K562 (cell line): ENCODE results near the gene NPAS3. TPM values are rescaled to one million over a fixed set of nuclear protein-coding genes. Genes with fewer than 3 reads are reported as not detected.

Experiments used
- ATAC-seq: fragments of 200-7000 bp; cut with Tn5 transposase; 3 replicates; pipeline ENCODE4 v1.9.1; 2020; ENCODE audit warnings: moderate library complexity
- BruUV-seq: library from RNA; stranded (reverse); fragments of 400-500 nt; replicated peaks from 2 replicates; lab custom pipeline; 2021; lab: Mats Ljungman, UMichigan
- CTCF ChIA-PET: fragments of 300-600 bp; formaldehyde crosslinking; extraction: SDS; loops from one replicate; lab custom pipeline; 2021; ENCODE audit warnings: low intra/inter-chr PET ratio; lab: Yijun Ruan, JAX
- POLR2A ChIA-PET: fragments of 300-600, 350-650 bp; sonication (Branson Sonifier 250); formaldehyde crosslinking; extraction: SDS; loops from one replicate; lab custom pipeline; 2021; ENCODE audit warnings: antibody characterized with exemption, inconsistent platforms; lab: Yijun Ruan, JAX
- DNase-seq, 4 experiments: peaks; one replicate each; pipeline versions ENCODE4 v3.0.0 to v3.0.0-alpha.2; 2011 to 2018; ENCODE audit warnings: low spot score in 3 of 4, mixed read lengths in 3 of 4; ENCODE audit errors: extremely low read depth in 1 of 4
- FAIRE-seq: peaks from 2 replicates; lab custom pipeline; 2011; peaks lifted over from hg19 to GRCh38; lab: Jason Lieb, UNC
- H2AFZ ChIP-seq: 2 replicates; pipeline ENCODE4 v1.6.0; 2011; ENCODE audit warnings: low read depth, low read length, control low read depth, inconsistent platforms
- H3K27ac ChIP-seq: fragments of 200-600 bp; 3 replicates; pipeline ENCODE4 v1.8.0; 2011; ENCODE audit warnings: low read depth, mild to moderate bottlenecking, control low read depth, inconsistent platforms, low read length, moderate library complexity, mixed read lengths; ENCODE audit errors: extremely low read depth
- H3K27me3 ChIP-seq, 2 experiments: fragments of 300-600 bp in 1 of 2; 2 replicates in 1 of 2; 3 replicates in 1 of 2; pipeline versions ENCODE4 v1.6.0 to v1.8.0; 2011; ENCODE audit warnings: inconsistent platforms in 2 of 2, low read length in 2 of 2, mild to moderate bottlenecking in 1 of 2, mixed read lengths in 1 of 2, moderate library complexity in 1 of 2; ENCODE audit not compliant: control insufficient read depth in 2 of 2, insufficient read depth in 2 of 2
- H3K36me3 ChIP-seq: fragments of 300-600 bp; 3 replicates; pipeline ENCODE4 v1.8.0; 2011; ENCODE audit warnings: mild to moderate bottlenecking, low read length, inconsistent platforms; ENCODE audit not compliant: control insufficient read depth, insufficient read depth
- H3K4me1 ChIP-seq, 2 experiments: fragments of 200-600 bp in 1 of 2; replicated peaks in 1 of 2; 2 replicates in 1 of 2; 3 replicates in 1 of 2; pipeline versions ENCODE4 v1.5.1 to v1.8.0; 2011; ENCODE audit warnings: inconsistent platforms in 2 of 2, low read length in 2 of 2, mild to moderate bottlenecking in 1 of 2, mixed read lengths in 1 of 2, moderate library complexity in 1 of 2; ENCODE audit not compliant: control insufficient read depth in 2 of 2, insufficient read depth in 2 of 2
- H3K4me2 ChIP-seq: 2 replicates; pipeline ENCODE4 v1.6.1; 2011; ENCODE audit warnings: low read length, control low read depth, inconsistent platforms, mixed read lengths; ENCODE audit not compliant: insufficient read depth
- H3K4me3 ChIP-seq: fragments of 200-600 bp; sonication (generic), shearing (Covaris generic); 2 replicates; pipeline ENCODE4 v1.5.1; 2016; ENCODE audit warnings: control low read depth, inconsistent platforms
- H3K79me2 ChIP-seq: fragments of 200-600 bp; 3 replicates; pipeline ENCODE4 v1.8.0; 2011; ENCODE audit warnings: low read length, inconsistent platforms; ENCODE audit not compliant: control insufficient read depth, insufficient read depth
- H3K9ac ChIP-seq, 2 experiments: 2 replicates each; pipeline versions ENCODE4 v1.6.0 to v1.6.1; 2011; ENCODE audit warnings: low read depth in 2 of 2, low read length in 2 of 2, control low read depth in 1 of 2, inconsistent platforms in 1 of 2, mild to moderate bottlenecking in 1 of 2, mixed read lengths in 1 of 2; ENCODE audit not compliant: insufficient read depth in 1 of 2
- H3K9me1 ChIP-seq: one replicate; pipeline ENCODE4 v1.6.0; 2011; ENCODE audit warnings: inconsistent platforms, mild to moderate bottlenecking, low read length, moderate library complexity; ENCODE audit not compliant: control insufficient read depth, insufficient read depth
- H3K9me3 ChIP-seq: replicated peaks from 2 replicates; pipeline ENCODE4 v1.5.1; 2011; ENCODE audit warnings: low read depth, low read length, inconsistent platforms; ENCODE audit not compliant: control insufficient read depth, insufficient read depth
- H4K20me1 ChIP-seq: replicated peaks from 2 replicates; pipeline ENCODE4 v1.6.1; 2011; ENCODE audit warnings: low read length, inconsistent platforms, mixed read lengths; ENCODE audit not compliant: control insufficient read depth, insufficient read depth
- ELF1 ChIP-seq: fragments of 200-800 bp; sonication (Bioruptor generic); IDR thresholded peaks from 2 replicates; pipeline ENCODE4 v1.6.1; 2016; ENCODE audit warnings: missing genetic modification characterization, missing compliant biosample characterization
- HCFC1 ChIP-seq: IDR thresholded peaks from 2 replicates; pipeline ENCODE4 v1.6.1; 2012; ENCODE audit warnings: low read depth, low read length, improper control_type of control experiment
- NRF1 ChIP-seq, 2 experiments: fragments of 450-650 bp; IDR thresholded peaks in 1 of 2; conservative IDR thresholded peaks in 1 of 2; 2 replicates each; pipeline ENCODE4 v1.6.1; 2014; ENCODE audit warnings: mild to moderate bottlenecking in 2 of 2
- RBM14 ChIP-seq: fragments of 200-400 bp; formaldehyde crosslinking; IDR thresholded peaks from 2 replicates; pipeline ENCODE4 v1.6.1; 2018; ENCODE audit warnings: low read depth, mild to moderate bottlenecking, low read length, moderate library complexity, borderline replicate concordance; ENCODE audit not compliant: insufficient read depth
- SAFB2 ChIP-seq: fragments of 200-400 bp; formaldehyde crosslinking; IDR thresholded peaks from 2 replicates; pipeline ENCODE4 v1.6.1; 2018; ENCODE audit warnings: borderline replicate concordance, low read length, low read depth, moderate library complexity; ENCODE audit not compliant: severe bottlenecking
- SMARCA4 ChIP-seq: fragments of 450-650 bp; IDR thresholded peaks from 2 replicates; pipeline ENCODE4 v1.6.1; 2016
- ZBTB12 ChIP-seq: fragments of 250-450 bp; sonication (Bioruptor Pico); IDR thresholded peaks from 2 replicates; pipeline ENCODE4 v1.4.0; 2020
- ZNF143 ChIP-seq: sonication (generic); formaldehyde crosslinking; IDR thresholded peaks from 2 replicates; pipeline ENCODE4 v1.9.0; 2022; ENCODE audit warnings: mild to moderate bottlenecking, missing genetic modification reagents
- ZNF146 ChIP-seq: IDR thresholded peaks from one replicate; pipeline ENCODE4 v1.6.1; 2018; ENCODE audit warnings: missing compliant biosample characterization; ENCODE audit not compliant: unreplicated experiment
- ZNF347 ChIP-seq: fragments of 450-650 bp; formaldehyde crosslinking; IDR thresholded peaks from 2 replicates; pipeline ENCODE4 v1.4.0; 2020; ENCODE audit warnings: low read depth, mild to moderate bottlenecking, moderate library complexity
- ZNF639 ChIP-seq, 2 experiments: fragments of 200-800 bp in 1 of 2; sonication (Bioruptor generic) in 1 of 2; sonication (generic) in 1 of 2; formaldehyde crosslinking in 1 of 2; IDR thresholded peaks in 1 of 2; conservative IDR thresholded peaks in 1 of 2; 2 replicates each; pipeline versions ENCODE4 v1.5.0 to v1.6.1; 2016 to 2020; ENCODE audit warnings: missing compliant biosample characterization in 1 of 2, missing genetic modification characterization in 1 of 2, missing genetic modification reagents in 1 of 2
- ZNF77 ChIP-seq: fragments of 250-450 bp; sonication (Bioruptor Pico); IDR thresholded peaks from 2 replicates; pipeline ENCODE4 v1.5.0; 2020
- WGBS: fragments of 100-300 bp; shearing (Covaris generic); methylation state at CpG from one replicate; pipeline ENCODE4 v1.1.6; 2016; ENCODE audit warnings: low coverage, mixed read lengths; ENCODE audit not compliant: insufficient coverage; ENCODE audit errors: missing lambda C conversion rate; 5-methylcytosine and 5-hydroxymethylcytosine counted together
- in situ Hi-C: fragments of 300-500 bp; cut with MboI; formaldehyde crosslinking; loops from 4 replicates; pipeline ENCODE4 v1.15.0; 2018; ENCODE audit warnings: inconsistent platforms, mixed read lengths
- intact Hi-C: fragments of 100-400 bp; cut with micrococcal nuclease; formaldehyde crosslinking; loops from 2 replicates; pipeline ENCODE4 v1.14.2; 2022
- polyA plus RNA-seq, 8 experiments: library from polyadenylated mRNA; depleted of rRNA in 4 of 8; stranded (reverse) in 5 of 8; unstranded in 3 of 8; fragments of >200 nt; fragmentation: Nextera tagmentation in 2 of 8; fragmentation: Illumina TruSeq in 1 of 8; extraction: Ambion mirVana in 2 of 8; extraction: Trizol in 1 of 8; gene quantifications; 2 replicates each; pipeline versions ENCODE4 v1.2.1 to v1.2.3, GENCODE V29; 2011 to 2014; ENCODE audit warnings: inconsistent platforms in 1 of 8, missing spikeins in 1 of 8
- total RNA-seq, 7 experiments: library from RNA; depleted of rRNA in 6 of 7; stranded (reverse); fragments of >200 nt in 6 of 7; fragmentation: Illumina TruSeq in 2 of 7; extraction: Trizol in 2 of 7; gene quantifications; 2 replicates each; pipeline versions ENCODE4 v1.2.1 to v1.2.3, GENCODE V29; 2011 to 2021; ENCODE audit warnings: low replicate concordance in 1 of 7

The NPAS3 gene
- total and polyA plus RNA-seq, 9 of the 15 experiments (the other 6 are each of a cell fraction or from before 2014, with no cell fraction given), result 0.04 TPM; not detected in 8

- Histone ChIP-seq H3K36me3 (no peaks in the 10 kb centered on the region), H3K9me1 (no peaks in the 10 kb centered on the region), H3K9me3 (no peaks in the 10 kb centered on the region), H3K4me2 (no peak overlapping the region), H3K4me1 (no peaks in the 10 kb centered on the region), H3K9ac (no peak overlapping the region), H3K27me3 (no peaks in the 10 kb centered on the region; a peak in 2 of 5 replicates), H3K4me3 (no peak overlapping the region), H2AFZ (no peak overlapping the region), H3K79me2 (no peaks in the 10 kb centered on the region), H3K27ac (no peak overlapping the region), H4K20me1 (no peaks in the 10 kb centered on the region)
- intact Hi-C loops, result no loop called here
- no TSS peak for BruUV-seq
- in situ Hi-C loops, result no loop called here
- FAIRE-seq (no peak), ATAC-seq (no peak), DNase-seq (no peak)
- WGBS, result 56% methylated on average over 2 of the region's 2 CpGs
- ChIA-PET CTCF (no interaction called here), POLR2A (interaction anchor here (0.9 kb wide), 1 partner anchor 13 kb away, joined by 3 read pairs; no protein-coding TSS in a partner anchor)
- TF ChIP-seq SAFB2, result no peak
- no peak for TF ChIP-seq HCFC1
These were observed 525.1 kb downstream of the NPAS3 start for GRCh38 chr14:33463731-33464130.

- ATAC-seq, result no peak
- in situ Hi-C loops, result no loop called here
- CTCF ChIA-PET, result no interaction called here
- TF ChIP-seq ZNF143 (CRISPR knock-in tag) (no peak), ZBTB12 (CRISPR knock-in tag) (no peak), ELF1 (no peak), ZNF77 (CRISPR knock-in tag) (no peak), ZNF639 (CRISPR knock-in tag; conservative IDR thresholded peaks at IDR 0.05 in 1 of 2, IDR thresholded peaks at IDR 0.05 in 1 of 2) (no peak), RBM14 (no peak), ZNF146 (no peak), NRF1 (conservative IDR thresholded peaks at IDR 0.05 in 1 of 2, IDR thresholded peaks at IDR 0.05 in 1 of 2) (no peak), SMARCA4 (no peak), ZNF347 (CRISPR knock-in tag) (no peak)
These were observed 525.7 kb downstream of the NPAS3 start for GRCh38 chr14:33464254-33464962.

More at GRCh38 chr14:33464254-33464962, 525.7 kb downstream of the NPAS3 start:
- Histone ChIP-seq H3K4me2 (no peak overlapping the region), H3K9me1 (no peaks in the 10 kb centered on the region), H3K9me3 (no peaks in the 10 kb centered on the region), H3K79me2 (no peaks in the 10 kb centered on the region), H3K4me1 (no peaks in the 10 kb centered on the region), H2AFZ (no peak overlapping the region), H3K4me3 (no peak overlapping the region), H3K36me3 (no peaks in the 10 kb centered on the region), H3K27me3 (no peaks in the 10 kb centered on the region; a peak in 2 of 5 replicates), H3K27ac (no peak overlapping the region), H3K9ac (no peak overlapping the region), H4K20me1 (no peaks in the 10 kb centered on the region)
- no peak for DNase-seq
- intact Hi-C loops, result no loop called here
- WGBS, result 22% methylated on average over 9 of the region's 10 CpGs
- no TSS peak for BruUV-seq
- no peak for FAIRE-seq
- POLR2A ChIA-PET, result interaction anchor here (0.9 kb wide), 1 partner anchor 14 kb away, joined by 3 read pairs; no protein-coding TSS in a partner anchor
